GM06990 (cell line): ENCODE data around the gene RNF217.

ENCODE experiments used
- DNase-seq: peaks from one replicate; pipeline ENCODE4 v3.0.0-alpha.2; 2011; ENCODE audit not compliant: insufficient read length; ENCODE audit errors: extremely low read depth
- H3K27me3 ChIP-seq: replicated peaks from 2 replicates; pipeline ENCODE4 v1.6.0; 2011; ENCODE audit warnings: low read length; ENCODE audit not compliant: control insufficient read depth, insufficient read depth
- H3K36me3 ChIP-seq: 2 replicates; pipeline ENCODE4 v1.5.1; 2011; ENCODE audit warnings: low read length; ENCODE audit not compliant: control insufficient read depth, insufficient read depth
- H3K4me3 ChIP-seq: replicated peaks from 2 replicates; pipeline ENCODE4 v1.5.1; 2011; ENCODE audit warnings: low read depth, mild to moderate bottlenecking, control low read depth, low read length
- TF ChIP-seq, protein P1 (sequence below): IDR thresholded peaks from 2 replicates; pipeline ENCODE4 v1.5.1; 2011; ENCODE audit warnings: low read length, control low read depth, mild to moderate bottlenecking, inconsistent platforms; ENCODE audit not compliant: insufficient read depth, poor library complexity, severe bottlenecking

The RNF217 gene

DNA sequence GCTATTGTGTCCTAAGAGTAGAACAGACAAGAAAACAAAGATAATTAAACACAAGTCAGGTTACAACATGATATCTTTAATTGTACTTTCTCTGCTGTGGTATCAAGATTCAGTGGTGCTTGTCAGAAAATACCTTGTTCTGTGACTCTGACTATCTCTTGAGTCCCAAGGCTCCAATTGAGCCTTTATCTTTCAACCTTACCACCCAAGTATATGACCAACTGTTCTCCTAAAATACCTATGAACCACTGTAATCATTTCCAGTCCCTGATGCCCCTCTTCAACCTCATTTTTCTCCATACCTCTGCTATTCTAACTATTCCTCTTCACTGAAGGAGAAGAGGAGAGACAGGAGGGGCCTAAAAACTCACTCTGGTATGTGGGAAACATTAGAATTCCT lies 124.5 kb downstream of the RNF217 start:
- Histone ChIP-seq H3K27me3 (no peaks in the 10 kb centered on the region), H3K4me3 (no peak overlapping the region), H3K36me3 (no peaks in the 10 kb centered on the region)
- TF ChIP-seq, protein P1, sequence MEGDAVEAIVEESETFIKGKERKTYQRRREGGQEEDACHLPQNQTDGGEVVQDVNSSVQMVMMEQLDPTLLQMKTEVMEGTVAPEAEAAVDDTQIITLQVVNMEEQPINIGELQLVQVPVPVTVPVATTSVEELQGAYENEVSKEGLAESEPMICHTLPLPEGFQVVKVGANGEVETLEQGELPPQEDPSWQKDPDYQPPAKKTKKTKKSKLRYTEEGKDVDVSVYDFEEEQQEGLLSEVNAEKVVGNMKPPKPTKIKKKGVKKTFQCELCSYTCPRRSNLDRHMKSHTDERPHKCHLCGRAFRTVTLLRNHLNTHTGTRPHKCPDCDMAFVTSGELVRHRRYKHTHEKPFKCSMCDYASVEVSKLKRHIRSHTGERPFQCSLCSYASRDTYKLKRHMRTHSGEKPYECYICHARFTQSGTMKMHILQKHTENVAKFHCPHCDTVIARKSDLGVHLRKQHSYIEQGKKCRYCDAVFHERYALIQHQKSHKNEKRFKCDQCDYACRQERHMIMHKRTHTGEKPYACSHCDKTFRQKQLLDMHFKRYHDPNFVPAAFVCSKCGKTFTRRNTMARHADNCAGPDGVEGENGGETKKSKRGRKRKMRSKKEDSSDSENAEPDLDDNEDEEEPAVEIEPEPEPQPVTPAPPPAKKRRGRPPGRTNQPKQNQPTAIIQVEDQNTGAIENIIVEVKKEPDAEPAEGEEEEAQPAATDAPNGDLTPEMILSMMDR = no peak
- no peak for DNase-seq

DNA sequence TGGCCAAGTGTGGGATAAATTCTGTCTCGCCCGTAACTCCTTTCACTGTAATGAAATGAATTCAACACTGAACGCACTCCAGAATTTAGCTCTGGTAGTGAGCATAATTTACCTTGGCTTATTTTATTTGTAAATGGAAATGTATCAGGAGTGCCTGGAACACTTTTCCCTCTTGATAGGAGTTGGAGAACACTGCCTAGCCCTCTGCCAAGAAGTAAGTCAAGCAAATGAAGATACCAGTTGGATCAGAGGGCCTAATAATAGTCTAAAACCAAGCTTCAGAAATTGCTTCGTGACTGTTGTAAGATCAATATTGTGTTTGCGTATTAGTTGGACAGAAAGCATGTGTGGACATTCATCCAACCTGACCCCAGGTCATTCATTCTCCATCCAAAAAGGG lies 126.7 kb downstream of the RNF217 start:
- DNase-seq = no peak
- TF ChIP-seq, protein P1 = no peak
- no peaks in the 10 kb centered on the region for H3K36me3 ChIP-seq
- H3K4me3 ChIP-seq = no peak overlapping the region
- H3K27me3 ChIP-seq = no peaks in the 10 kb centered on the region

DNA sequence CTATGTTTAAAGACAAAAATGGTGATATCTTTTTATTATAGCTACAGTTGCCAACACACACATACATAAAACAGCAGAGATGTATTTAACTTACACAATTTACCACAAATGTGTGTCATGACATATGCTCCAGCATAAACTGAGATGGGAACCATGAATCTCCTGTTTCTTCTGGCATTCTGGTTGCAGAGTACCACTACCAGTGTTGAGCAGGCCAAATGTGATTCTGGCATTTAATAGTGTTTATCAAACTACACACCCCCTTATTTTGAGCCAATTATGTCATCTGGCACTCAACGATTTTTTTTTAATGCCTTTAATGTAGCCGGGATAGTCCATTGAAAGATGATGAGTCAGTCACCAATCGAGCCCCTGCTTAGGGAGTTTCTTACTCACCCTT lies 132.3 kb downstream of the RNF217 start:
- DNase-seq = no peak
- TF ChIP-seq, protein P1 = no peak
- no peak overlapping the region for H3K4me3 ChIP-seq
- no peaks in the 10 kb centered on the region for H3K36me3 ChIP-seq
- H3K27me3 ChIP-seq = no peaks in the 10 kb centered on the region; the same call in 1 of the 2 replicates

DNA sequence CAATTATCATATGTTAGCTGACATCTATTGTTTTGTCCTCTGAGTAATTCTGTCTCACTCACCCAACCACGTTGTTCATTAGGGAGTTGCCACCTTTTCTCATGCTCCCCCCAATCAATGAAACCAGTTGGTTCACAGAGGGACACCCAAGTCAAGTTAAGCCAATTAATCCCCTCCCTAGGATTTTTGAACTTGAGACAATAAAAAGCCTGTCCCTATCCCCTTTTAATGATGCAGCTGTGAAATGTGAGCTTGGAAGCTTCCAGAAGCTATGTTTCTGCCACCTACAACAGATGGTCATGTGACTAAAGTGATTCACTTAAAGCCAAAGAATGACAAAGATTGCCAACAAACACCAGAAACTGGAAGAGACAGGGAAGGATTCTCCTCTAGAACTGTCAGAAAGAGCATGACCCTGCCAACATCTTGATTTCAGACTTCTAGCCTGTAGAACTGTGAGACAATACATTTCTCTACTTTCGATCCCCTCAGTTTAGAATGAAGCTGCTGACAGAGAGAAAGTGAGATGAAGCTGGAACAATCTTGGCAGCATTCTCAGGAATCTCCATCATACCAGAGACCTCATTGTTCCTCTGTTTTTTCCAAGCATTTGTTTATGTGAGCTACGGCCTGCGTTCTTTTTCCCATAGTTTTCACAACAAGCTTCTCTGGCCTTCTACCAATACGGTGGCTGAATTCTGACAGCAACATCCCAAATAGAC lies 133.5 kb downstream of the RNF217 start:
- TF ChIP-seq, protein P1 = no peak
- Histone ChIP-seq H3K4me3 (no peak overlapping the region), H3K36me3 (no peaks in the 10 kb centered on the region), H3K27me3 (no peaks in the 10 kb centered on the region; the same call in 1 of the 2 replicates)
- no peak for DNase-seq

DNA sequence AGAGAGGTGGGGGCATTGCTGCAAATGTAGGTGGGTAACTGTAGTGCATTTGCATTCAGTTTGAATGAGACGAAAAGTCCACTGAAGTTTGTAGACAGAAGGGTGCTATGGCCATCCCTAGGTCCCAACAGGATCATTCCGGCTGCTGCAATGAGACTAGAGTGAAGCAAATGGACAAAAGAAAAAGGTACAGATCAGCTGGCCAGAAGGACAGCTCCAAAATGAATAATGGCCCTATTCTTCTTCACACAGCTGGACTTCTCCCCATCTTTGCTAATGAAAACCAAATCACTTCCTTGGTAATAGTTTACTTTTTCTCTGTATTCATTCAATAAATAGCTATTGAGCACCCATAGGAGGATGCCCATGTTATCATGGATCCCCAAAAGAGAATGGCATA lies 134.9 kb downstream of the RNF217 start:
- Histone ChIP-seq H3K36me3 (no peaks in the 10 kb centered on the region), H3K4me3 (no peak overlapping the region), H3K27me3 (no peaks in the 10 kb centered on the region; the same call in none of the 2 replicates)
- TF ChIP-seq, protein P1 = no peak
- no peak for DNase-seq
